HG03064 (cell line): Measurements from ENCODE around the gene DEAF1.
A peak's percentile ranks its signal among the peaks of the same experiment; 100 is the strongest.
"Not testable (repeated sequence)": the region's sequence is repeated elsewhere in the genome, so short reads cannot be mapped to it uniquely, and the experiment has no call there.

Experiments used
- ATAC-seq: cut with Tn5 transposase; IDR thresholded peaks from one replicate; pipeline ENCODE4 v1.9.1; 2021; ENCODE audit warnings: low read depth; ENCODE audit not compliant: unreplicated experiment

DEAF1 gene, protein sequence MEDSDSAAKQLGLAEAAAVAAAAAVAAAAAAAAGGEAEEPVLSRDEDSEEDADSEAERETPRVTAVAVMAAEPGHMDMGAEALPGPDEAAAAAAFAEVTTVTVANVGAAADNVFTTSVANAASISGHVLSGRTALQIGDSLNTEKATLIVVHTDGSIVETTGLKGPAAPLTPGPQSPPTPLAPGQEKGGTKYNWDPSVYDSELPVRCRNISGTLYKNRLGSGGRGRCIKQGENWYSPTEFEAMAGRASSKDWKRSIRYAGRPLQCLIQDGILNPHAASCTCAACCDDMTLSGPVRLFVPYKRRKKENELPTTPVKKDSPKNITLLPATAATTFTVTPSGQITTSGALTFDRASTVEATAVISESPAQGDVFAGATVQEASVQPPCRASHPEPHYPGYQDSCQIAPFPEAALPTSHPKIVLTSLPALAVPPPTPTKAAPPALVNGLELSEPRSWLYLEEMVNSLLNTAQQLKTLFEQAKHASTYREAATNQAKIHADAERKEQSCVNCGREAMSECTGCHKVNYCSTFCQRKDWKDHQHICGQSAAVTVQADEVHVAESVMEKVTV

GRCh38 chr11:694563-695287, at the start of gene DEAF1:
Gene DEAF1 (minus strand): TSS chr11:695222. CDS start chr11:695047, 175 bp downstream.
- peak; percentile 76 for ATAC-seq

DNA sequence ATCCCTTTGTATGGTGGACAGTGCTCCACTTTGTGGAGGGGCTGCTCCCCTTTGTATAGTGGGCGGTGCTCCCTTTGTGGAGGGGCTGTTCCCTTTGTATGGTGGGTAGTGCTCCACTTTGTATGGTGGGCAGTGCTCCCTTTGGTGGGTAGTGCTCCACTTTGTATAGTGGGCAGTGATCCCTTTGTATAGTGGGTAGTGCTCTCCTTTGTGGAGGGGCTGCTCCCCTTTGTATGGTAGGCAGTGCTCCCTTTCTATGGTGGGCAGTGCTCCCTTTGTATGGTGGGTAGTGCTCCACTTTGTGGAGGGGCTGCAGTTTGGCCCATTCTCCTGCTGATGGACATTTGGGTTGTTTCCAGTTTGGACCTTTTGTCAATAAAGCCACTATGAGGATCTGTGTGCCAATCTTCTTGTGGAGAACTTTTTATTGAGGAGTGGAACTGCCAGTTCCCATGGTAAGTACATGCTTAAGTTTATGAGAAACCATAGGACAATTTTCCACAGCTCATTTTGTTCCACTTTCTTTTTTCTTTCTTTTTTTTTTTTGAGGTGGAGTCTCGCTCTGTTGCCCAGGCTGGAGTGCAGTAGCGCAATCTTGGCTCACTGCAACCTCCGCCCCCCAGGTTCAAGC, 47.7 kb upstream of the DEAF1 start:
- ATAC-seq = no peak

GRCh38 chr11:742156-742546, 47.1 kb upstream of the DEAF1 start:
- no peak for ATAC-seq

- not testable (repeated sequence) for ATAC-seq
Observed at GRCh38 chr11:737899-738298, 42.9 kb upstream of the DEAF1 start.

GRCh38 chr11:737366-737765, 42.3 kb upstream of the DEAF1 start:
- no peak for ATAC-seq

DNA sequence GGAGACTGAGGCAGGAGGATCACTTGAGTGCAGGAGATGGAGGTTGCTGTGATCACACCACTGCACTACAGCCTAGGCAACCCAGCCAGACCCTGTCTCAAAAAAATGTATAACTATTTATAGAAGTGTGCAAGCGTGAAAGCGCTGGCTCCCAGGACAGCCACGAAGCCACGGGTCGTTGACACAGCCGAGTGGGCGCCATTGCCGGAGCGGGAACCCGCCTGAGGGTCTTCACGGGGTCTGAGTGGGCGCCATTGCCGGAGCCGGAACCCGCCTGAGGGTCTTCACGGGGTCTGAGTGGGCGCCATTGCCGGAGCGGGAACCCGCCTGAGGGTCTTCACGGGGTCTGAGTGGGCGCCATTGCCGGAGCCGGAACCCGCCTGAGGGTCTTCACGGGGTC, 39.5 kb upstream of the DEAF1 start:
- not testable (repeated sequence) for ATAC-seq

DNA sequence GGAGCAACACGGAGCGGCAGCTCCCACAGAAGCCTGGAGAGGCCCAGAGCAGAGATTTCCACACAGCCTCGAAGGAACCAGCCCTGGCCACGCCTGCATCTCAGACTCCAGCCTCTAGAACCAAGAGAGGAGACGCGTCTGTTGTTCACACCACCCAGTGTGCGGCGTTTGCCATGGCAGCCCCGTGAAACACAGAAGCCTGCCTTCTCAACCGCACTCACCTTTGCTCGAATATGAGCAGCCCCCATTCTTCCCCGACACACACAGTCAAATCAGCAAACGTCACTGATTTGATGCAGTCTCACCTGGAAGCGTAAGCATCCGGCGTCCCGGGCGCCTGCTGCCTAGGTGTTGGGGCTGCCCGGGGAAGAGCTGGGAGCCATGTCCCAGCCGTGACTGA, 38.0 kb upstream of the DEAF1 start:
- no peak for ATAC-seq

DNA sequence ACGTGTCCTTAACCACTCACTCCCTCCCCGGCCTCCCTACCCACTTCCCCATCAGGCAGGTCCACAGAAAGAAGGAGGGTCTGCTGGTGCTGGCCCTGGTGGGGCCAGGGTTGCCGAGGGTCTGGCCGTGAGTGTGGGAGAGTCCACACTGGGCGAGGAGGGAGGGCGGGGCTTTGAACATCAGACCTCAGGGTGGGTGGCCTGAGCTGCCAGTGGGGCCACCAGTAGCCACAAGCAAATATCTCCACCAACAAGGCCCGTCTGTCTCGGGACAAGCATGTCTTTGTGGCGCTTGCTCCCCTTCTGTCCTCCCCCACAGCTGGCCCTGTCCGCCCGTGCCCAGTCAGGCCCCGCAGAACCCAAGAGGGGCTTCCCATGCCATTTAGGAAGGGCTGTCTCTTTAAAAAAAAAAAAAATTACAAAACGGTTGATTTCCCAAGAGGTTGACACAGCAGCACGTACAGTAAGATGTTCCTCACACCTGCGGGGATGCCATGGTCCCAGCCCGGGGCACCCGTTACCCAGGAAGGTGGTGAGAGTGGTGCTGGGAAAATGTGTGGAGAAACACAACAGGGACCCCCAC, 34.6 kb upstream of the DEAF1 start:
- ATAC-seq = no peak

- no peak for ATAC-seq
Observed at GRCh38 chr11:728901-729491, 34.0 kb upstream of the DEAF1 start.

GRCh38 chr11:727859-728748, 33.1 kb upstream of the DEAF1 start:
- no peak for ATAC-seq

- ATAC-seq = no peak
Observed at GRCh38 chr11:727281-727701, 32.3 kb upstream of the DEAF1 start.

- ATAC-seq = no peak
Observed at GRCh38 chr11:726278-727220, 31.5 kb upstream of the DEAF1 start.

DNA sequence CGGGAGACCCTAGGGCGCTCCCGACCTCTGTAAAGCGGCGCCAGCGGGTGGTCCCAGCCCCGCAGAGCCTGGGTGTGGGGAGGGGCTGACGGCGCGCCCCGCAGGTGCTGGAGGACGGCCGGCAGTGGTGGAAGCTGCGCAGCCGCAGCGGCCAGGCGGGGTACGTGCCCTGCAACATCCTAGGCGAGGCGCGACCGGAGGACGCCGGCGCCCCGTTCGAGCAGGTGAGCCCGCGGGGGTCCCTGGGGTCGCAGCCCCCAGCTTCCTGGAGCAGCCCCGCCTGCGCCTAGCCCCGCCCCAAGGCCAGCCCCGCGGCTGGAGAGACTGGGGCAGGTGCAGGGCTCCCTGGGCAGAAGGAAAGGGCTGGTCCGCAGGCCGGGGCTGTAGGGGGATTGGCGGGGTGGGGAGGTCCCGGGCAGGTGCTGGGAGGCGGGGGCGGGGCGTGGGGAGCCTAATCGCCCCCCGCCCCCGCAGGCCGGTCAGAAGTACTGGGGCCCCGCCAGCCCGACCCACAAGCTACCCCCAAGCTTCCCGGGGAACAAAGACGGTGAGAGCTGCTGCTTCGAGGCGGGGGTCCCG, 30.7 kb upstream of the DEAF1 start:
- no peak for ATAC-seq

- no peak for ATAC-seq
Observed at GRCh38 chr11:724778-725386, 29.9 kb upstream of the DEAF1 start.

- ATAC-seq = no peak
Observed at GRCh38 chr11:724049-724777, 29.2 kb upstream of the DEAF1 start.

GRCh38 chr11:723120-723883, 28.3 kb upstream of the DEAF1 start:
- no peak for ATAC-seq
